Thyroid gland (tissue), 4 donors: ENCODE measurements around the gene CNN3. TPM values are rescaled to one million over a fixed set of nuclear protein-coding genes. Genes with fewer than 3 reads are reported as not detected.
A peak's percentile ranks its signal among the peaks of the same experiment; 100 is the strongest.

Experiments used
- DNase-seq, 2 donors: peaks; one replicate each; pipeline ENCODE4 v3.0.0-alpha.2; 2019
- H3K27ac ChIP-seq, 3 donors: fragments of 200-600 bp; sonication (generic); 1 replicate in 2 of 3; 2 replicates in 1 of 3; pipeline ENCODE4 v1.5.1; 2016 to 2019; ENCODE audit warnings: mild to moderate bottlenecking in 1 of 3, moderate library complexity in 1 of 3
- H3K27me3 ChIP-seq: fragments of 200-600 bp; sonication (generic); one replicate; pipeline ENCODE4 v1.5.1; 2019
- H3K36me3 ChIP-seq, 2 donors: fragments of 200-600 bp; sonication (generic); one replicate each; pipeline ENCODE4 v1.5.1; 2016 to 2019
- H3K4me1 ChIP-seq, 2 donors: fragments of 200-600 bp; sonication (generic); one replicate each; pipeline ENCODE4 v1.5.1; 2017 to 2019
- H3K4me3 ChIP-seq, 3 donors: fragments of 200-600 bp; sonication (generic); replicated peaks in 1 of 3; 1 replicate in 2 of 3; 2 replicates in 1 of 3; pipeline ENCODE4 v1.5.1; 2016; ENCODE audit warnings: mild to moderate bottlenecking in 1 of 3
- H3K9me3 ChIP-seq: fragments of 200-600 bp; sonication (generic); one replicate; pipeline ENCODE4 v1.5.1; 2017
- POLR2A ChIP-seq, 2 donors: fragments of 450-650 bp; IDR thresholded peaks; one replicate each; pipeline ENCODE4 v1.6.1; 2017; ENCODE audit warnings: antibody characterized with exemption in 2 of 2, mild to moderate bottlenecking in 2 of 2, moderate library complexity in 1 of 2
- WGBS, 2 donors: methylation state at CpG; one replicate each; pipeline ENCODE4 v1.1.5; 2017; 5-methylcytosine and 5-hydroxymethylcytosine counted together
- intact Hi-C: fragments of 100-400 bp; cut with DNase I; formaldehyde crosslinking; loops from one replicate; pipeline ENCODE4 v1.15.1; 2023
- total RNA-seq, 4 donors: library from RNA; depleted of rRNA; stranded (reverse); fragments of >200 nt; gene quantifications; one replicate each; pipeline ENCODE4 v1.2.3, GENCODE V29; 2016
- TF ChIP-seq, protein P1 (sequence below), 6 experiments: fragments of 200-600 bp in 3 of 6; fragments of 450-650 bp in 3 of 6; sonication (generic) in 3 of 6; IDR thresholded peaks; one replicate each; pipeline ENCODE4 v1.5.1; 2016 to 2019; ENCODE audit warnings: antibody characterized with exemption in 6 of 6, mild to moderate bottlenecking in 2 of 6, inconsistent platforms in 1 of 6, moderate library complexity in 1 of 6

The CNN3 gene
- total RNA-seq, 4 donors from 2014 or later, result 149 to 257 (median 177) TPM

DNA sequence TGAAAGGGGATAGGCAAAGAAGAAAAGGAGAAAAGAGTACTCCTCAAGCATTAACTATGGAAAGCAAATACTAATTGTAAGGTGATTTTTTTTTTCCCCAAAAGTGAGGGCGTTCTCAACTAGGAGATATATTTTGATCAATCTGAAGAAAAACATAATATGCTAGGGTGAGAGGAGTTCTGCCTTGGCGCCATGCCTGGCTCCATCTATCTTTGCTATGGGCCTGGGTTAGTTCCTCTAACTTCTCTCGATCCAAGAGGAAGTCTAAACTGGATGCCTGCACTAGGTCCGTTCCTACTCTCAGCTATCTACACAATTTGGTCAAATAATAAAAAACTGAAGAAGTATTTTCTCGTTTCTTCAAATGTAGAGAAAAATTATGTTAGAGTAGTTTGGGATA, 20.5 kb downstream of the CNN3 start:
- H3K4me1 ChIP-seq, result peaks cover 45 to 65% of the 10 kb centered on the region in 2 donors
- DNase-seq, result no peak

DNA sequence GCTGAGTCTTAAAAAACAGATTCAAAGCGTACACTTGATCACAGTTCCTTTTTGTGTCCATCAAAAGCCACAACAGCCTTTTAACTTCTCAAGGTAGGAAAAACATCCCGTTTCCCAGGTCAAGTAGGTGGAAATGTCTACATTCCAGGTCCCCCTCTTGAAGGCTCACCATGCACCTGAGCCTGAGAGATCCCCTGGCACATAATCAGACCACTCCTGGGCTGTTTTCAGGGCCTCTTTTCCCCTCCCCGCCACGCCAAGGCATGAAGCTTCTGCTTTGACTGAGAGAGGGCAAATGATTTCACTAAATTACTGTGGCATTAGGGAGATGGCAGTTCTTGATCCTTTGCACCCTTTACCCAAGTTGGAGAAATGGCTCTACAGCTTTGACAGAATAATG, 21.7 kb downstream of the CNN3 start:
- H3K9me3 ChIP-seq, result no peaks in the 10 kb centered on the region
- no peak overlapping the region for H3K4me3 ChIP-seq
- WGBS, 2 donors, result 55 to 60% methylated on average over 4 of the region's 4 CpGs
- TF ChIP-seq POLR2A (IDR thresholded peaks at IDR 0.05), result no peak
- TF ChIP-seq, protein P1, sequence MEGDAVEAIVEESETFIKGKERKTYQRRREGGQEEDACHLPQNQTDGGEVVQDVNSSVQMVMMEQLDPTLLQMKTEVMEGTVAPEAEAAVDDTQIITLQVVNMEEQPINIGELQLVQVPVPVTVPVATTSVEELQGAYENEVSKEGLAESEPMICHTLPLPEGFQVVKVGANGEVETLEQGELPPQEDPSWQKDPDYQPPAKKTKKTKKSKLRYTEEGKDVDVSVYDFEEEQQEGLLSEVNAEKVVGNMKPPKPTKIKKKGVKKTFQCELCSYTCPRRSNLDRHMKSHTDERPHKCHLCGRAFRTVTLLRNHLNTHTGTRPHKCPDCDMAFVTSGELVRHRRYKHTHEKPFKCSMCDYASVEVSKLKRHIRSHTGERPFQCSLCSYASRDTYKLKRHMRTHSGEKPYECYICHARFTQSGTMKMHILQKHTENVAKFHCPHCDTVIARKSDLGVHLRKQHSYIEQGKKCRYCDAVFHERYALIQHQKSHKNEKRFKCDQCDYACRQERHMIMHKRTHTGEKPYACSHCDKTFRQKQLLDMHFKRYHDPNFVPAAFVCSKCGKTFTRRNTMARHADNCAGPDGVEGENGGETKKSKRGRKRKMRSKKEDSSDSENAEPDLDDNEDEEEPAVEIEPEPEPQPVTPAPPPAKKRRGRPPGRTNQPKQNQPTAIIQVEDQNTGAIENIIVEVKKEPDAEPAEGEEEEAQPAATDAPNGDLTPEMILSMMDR (IDR thresholded peaks at IDR 0.05), result no peak
- peak; percentile 52 to 69 for DNase-seq
- intact Hi-C loops, result no loop called here
- peaks cover 42 to 70% of the 10 kb centered on the region in 2 donors for H3K4me1 ChIP-seq
- H3K27me3 ChIP-seq, result no peaks in the 10 kb centered on the region
- H3K27ac ChIP-seq, result peak overlapping the region; percentile 50 to 74 (median 60)
- no peaks in the 10 kb centered on the region for H3K36me3 ChIP-seq

More for the DNA sequence above, 20.5 kb downstream of the CNN3 start:
- H3K9me3 ChIP-seq, result no peaks in the 10 kb centered on the region
- no peak overlapping the region for H3K4me3 ChIP-seq
- TF ChIP-seq, protein P1 (IDR thresholded peaks at IDR 0.05), result no peak
- no peaks in the 10 kb centered on the region for H3K27me3 ChIP-seq
- intact Hi-C loops, result no loop called here
- no peaks in the 10 kb centered on the region for H3K36me3 ChIP-seq
- WGBS, 2 donors, result 74 to 83% methylated on average over 5 of the region's 5 CpGs
- peak overlapping the region in 2 of 3 donors; percentile 50 to 74 for H3K27ac ChIP-seq

DNA sequence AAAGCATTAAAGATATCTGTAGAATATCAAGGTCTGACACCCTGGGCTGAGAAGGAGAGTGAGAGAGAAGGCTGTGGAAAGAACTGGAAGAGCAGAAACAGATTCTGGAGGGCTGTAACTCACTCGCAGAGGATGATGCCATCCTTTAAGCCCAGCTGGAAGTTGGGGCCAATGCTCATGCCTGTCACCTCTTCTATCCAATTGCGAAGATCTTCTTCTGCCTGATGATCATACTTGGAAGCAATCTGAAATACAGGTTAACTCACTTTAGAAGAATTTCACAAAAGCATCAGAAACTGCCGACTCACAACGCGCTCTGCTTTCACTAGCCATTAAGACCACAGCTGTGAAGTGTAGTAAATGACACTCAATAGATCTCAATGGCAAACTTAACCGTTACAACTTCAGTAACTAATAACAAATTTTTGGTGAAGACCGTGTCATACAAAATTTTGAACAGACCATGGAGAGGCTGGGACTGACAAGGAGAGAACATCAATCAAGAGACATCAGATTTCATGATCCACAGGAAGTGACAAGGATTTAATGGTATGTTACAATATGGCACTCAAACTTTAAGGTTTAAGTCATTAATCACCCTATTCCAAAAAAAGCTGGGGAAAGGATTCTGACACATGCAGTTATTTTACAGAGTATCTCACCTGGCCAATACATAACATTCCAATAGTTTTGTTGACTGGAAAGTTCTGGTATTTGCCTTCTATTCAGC, 23.5 kb downstream of the CNN3 start:
- WGBS, 2 donors, result 81 to 86% methylated on average over 7 of the region's 7 CpGs
- no peak overlapping the region for H3K4me3 ChIP-seq
- H3K36me3 ChIP-seq, result peaks cover 0 to 2% of the 10 kb centered on the region in 2 donors
- no peaks in the 10 kb centered on the region for H3K9me3 ChIP-seq
- no peaks in the 10 kb centered on the region for H3K27me3 ChIP-seq
- no peak for DNase-seq
- H3K4me1 ChIP-seq, result peaks cover 45 to 69% of the 10 kb centered on the region in 2 donors
- peak overlapping the region in 2 of 3 donors; percentile 67 to 74 for H3K27ac ChIP-seq
- TF ChIP-seq, protein P1 (IDR thresholded peaks at IDR 0.05), result no peak
- no peak for TF ChIP-seq POLR2A (IDR thresholded peaks at IDR 0.05)
- intact Hi-C loops, result no loop called here

DNA sequence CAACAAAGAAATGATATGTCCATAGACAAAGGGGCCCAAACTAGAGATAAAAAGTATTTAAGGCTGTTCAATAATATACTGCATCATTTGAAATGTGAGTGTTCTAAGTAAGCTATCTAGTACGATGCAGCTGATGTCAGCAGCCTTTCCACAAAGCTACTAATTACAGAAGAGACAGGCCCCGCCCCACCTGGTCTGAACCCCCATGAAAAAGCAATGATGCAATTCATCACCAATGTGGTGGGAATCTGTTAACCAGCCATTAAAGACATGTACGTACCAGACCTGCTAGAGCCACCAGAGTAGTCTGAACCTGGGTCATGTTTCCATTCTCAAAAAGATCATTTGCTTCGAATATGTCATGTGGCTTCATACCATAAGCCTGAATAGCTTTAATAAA, 25.1 kb downstream of the CNN3 start:
- Histone ChIP-seq H3K4me3 (no peak overlapping the region), H3K9me3 (no peaks in the 10 kb centered on the region), H3K27me3 (no peaks in the 10 kb centered on the region), H3K4me1 (peaks cover 45 to 64% of the 10 kb centered on the region in 2 donors), H3K36me3 (peaks cover 3% of the 10 kb centered on the region in 2 donors), H3K27ac (peak overlapping the region in 1 of 3 donors; percentile 0)
- no peak for DNase-seq
- intact Hi-C loops, result no loop called here
- TF ChIP-seq POLR2A (IDR thresholded peaks at IDR 0.05), result no peak
- TF ChIP-seq, protein P1 (IDR thresholded peaks at IDR 0.05), result no peak
- 82 to 86% methylated on average over 4 of the region's 4 CpGs for WGBS, 2 donors

DNA sequence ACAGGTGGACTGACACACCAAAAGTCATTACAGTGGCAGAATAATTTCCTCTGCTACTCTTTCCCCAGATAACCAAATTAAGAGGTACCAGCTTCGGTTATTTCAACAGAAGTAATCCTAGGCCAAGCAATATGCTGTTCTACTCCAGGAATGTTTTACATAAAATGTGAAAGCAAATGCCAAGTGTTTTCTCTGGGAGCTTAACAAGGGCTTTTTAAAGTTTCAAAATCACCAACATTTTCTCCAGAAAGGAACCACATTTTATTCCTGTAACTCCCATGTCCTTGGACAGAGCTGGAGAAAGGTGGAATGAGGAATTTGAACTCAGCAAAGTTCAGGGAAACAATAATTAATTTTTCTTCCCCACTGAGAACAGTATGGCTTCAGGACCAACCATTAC, 27.2 kb downstream of the CNN3 start:
- H3K9me3 ChIP-seq, result no peaks in the 10 kb centered on the region
- no peak overlapping the region for H3K4me3 ChIP-seq
- peaks cover 31 to 46% of the 10 kb centered on the region in 2 donors for H3K4me1 ChIP-seq
- peak overlapping the region; percentile 5 to 36 (median 34) for H3K27ac ChIP-seq
- WGBS, 2 donors, result 33 to 38% methylated on average over 1 of the region's 1 CpG
- H3K36me3 ChIP-seq, result peaks cover 11 to 19% of the 10 kb centered on the region in 2 donors
- H3K27me3 ChIP-seq, result no peaks in the 10 kb centered on the region
- intact Hi-C loops, result no loop called here
- TF ChIP-seq POLR2A (IDR thresholded peaks at IDR 0.05), result no peak
- TF ChIP-seq, protein P1 (IDR thresholded peaks at IDR 0.05), result no peak
- DNase-seq, result no peak
